ENCODE results near the gene PDE6A. TPM values are rescaled to one million over a fixed set of nuclear protein-coding genes. Genes with fewer than 3 reads are reported as not detected.

Gene PDE6A
- total RNA-seq, 1 experiment from 2014 or later, result not detected

DNA sequence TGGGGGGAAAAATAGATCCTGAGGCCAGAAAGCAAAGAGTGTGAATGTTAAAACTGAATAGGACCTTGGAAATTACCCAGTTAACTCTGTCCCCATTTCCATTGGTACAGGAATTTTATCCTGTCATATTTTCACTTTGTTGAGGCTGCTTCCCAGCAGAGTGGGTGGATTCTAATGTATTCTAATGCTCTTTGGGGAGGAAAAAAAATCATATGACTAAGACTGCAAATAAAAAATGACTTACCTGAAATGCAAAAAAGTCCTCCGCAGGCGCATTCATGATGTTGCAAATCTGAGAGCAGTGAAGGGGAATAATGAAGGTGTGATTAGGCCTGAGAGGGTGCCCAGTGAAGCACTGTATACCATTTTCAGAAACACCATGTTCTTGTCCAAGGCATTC lies 41.2 kb downstream of the PDE6A start:
- no peak overlapping the region for H4K5ac ChIP-seq (ENCODE audit: insufficient read length, low read depth, low read length)
- no peak overlapping the region for H3K4me3 Mint-ChIP-seq

More for the DNA sequence above, 41.2 kb downstream of the PDE6A start:
- H3T11ph ChIP-seq (ENCODE audit: low read length), result no peak overlapping the region
- no peak overlapping the region for H3K4me2 ChIP-seq (ENCODE audit: insufficient read depth, insufficient read length, low read length)
- H3K79me1 ChIP-seq (ENCODE audit: insufficient read depth, low read depth, low read length, poor library complexity, severe bottlenecking), result no peaks in the 10 kb centered on the region
- H3K23me2 ChIP-seq (ENCODE audit: insufficient read length, low read depth, low read length, poor library complexity, severe bottlenecking), result no peaks in the 10 kb centered on the region
- H3K9me3 Mint-ChIP-seq, result no peaks in the 10 kb centered on the region
- H4K91ac ChIP-seq (ENCODE audit: insufficient read length, low read depth, low read length), result no peak overlapping the region
- no peak overlapping the region for H3K14ac ChIP-seq (ENCODE audit: insufficient read depth, low read length)
- no peaks in the 10 kb centered on the region for H4K20me1 ChIP-seq (ENCODE audit: control insufficient read depth, insufficient read depth, insufficient read length)
- H3K79me2 ChIP-seq (ENCODE audit: insufficient read depth, low read length), result no peaks in the 10 kb centered on the region
- H3K4me1 ChIP-seq (ENCODE audit: insufficient read depth, low read length), result no peaks in the 10 kb centered on the region
- H2BK5ac ChIP-seq (ENCODE audit: insufficient read length, low read length), result no peak overlapping the region
- H3K9me3 ChIP-seq (ENCODE audit: control insufficient read depth, low read depth, low read length), result no peaks in the 10 kb centered on the region
- H2BK12ac ChIP-seq (ENCODE audit: insufficient read length, low read depth, low read length), result no peak overlapping the region
- H3K27ac ChIP-seq (ENCODE audit: insufficient read length, low read depth, low read length), result no peak overlapping the region
- TF ChIP-seq, protein P1, sequence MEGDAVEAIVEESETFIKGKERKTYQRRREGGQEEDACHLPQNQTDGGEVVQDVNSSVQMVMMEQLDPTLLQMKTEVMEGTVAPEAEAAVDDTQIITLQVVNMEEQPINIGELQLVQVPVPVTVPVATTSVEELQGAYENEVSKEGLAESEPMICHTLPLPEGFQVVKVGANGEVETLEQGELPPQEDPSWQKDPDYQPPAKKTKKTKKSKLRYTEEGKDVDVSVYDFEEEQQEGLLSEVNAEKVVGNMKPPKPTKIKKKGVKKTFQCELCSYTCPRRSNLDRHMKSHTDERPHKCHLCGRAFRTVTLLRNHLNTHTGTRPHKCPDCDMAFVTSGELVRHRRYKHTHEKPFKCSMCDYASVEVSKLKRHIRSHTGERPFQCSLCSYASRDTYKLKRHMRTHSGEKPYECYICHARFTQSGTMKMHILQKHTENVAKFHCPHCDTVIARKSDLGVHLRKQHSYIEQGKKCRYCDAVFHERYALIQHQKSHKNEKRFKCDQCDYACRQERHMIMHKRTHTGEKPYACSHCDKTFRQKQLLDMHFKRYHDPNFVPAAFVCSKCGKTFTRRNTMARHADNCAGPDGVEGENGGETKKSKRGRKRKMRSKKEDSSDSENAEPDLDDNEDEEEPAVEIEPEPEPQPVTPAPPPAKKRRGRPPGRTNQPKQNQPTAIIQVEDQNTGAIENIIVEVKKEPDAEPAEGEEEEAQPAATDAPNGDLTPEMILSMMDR (conservative IDR thresholded peaks at IDR 0.05), result no peak
- H3K36me3 Mint-ChIP-seq (ENCODE audit: insufficient read depth in 1 of 3, low read depth in 3 of 3), result no peaks in the 10 kb centered on the region
- peaks cover 6% of the 10 kb centered on the region; the same call in 1 of the 2 replicates for H3K27me3 Mint-ChIP-seq (ENCODE audit: low read depth)
- H2BK120ac ChIP-seq (ENCODE audit: low read depth, low read length, poor library complexity, severe bottlenecking), result no peak overlapping the region
- H3K9ac ChIP-seq (ENCODE audit: extremely low read depth, insufficient read length, low read length), result no peak overlapping the region
- no peak overlapping the region for H3K27ac Mint-ChIP-seq
- no peak overlapping the region for H3K56ac ChIP-seq (ENCODE audit: insufficient read length, low read depth, low read length)
- H2AK5ac ChIP-seq (ENCODE audit: insufficient read length, low read length), result no peak overlapping the region
- H3K23ac ChIP-seq (ENCODE audit: insufficient read length, low read depth, low read length), result no peak overlapping the region
- no peak for DNase-seq
- no peak overlapping the region for H2BK15ac ChIP-seq (ENCODE audit: low read depth, low read length)
- no CpG with 5 or more reads among the region's 2 CpGs for WGBS (ENCODE audit: extremely low coverage, insufficient read length, low lambda C conversion rate)
- H3K18ac ChIP-seq (ENCODE audit: insufficient read length, low read depth, low read length), result no peak overlapping the region
- H3K27me3 ChIP-seq (ENCODE audit: insufficient read depth, low read length), result no peaks in the 10 kb centered on the region
- H2BK20ac ChIP-seq (ENCODE audit: low read depth, low read length, poor library complexity, severe bottlenecking), result no peak overlapping the region
- no peak overlapping the region for H3K4ac ChIP-seq (ENCODE audit: low read depth, low read length)
- H2AFZ ChIP-seq (ENCODE audit: low read length), result no peak overlapping the region
- H3K4me1 Mint-ChIP-seq, result no peaks in the 10 kb centered on the region
- H4K8ac ChIP-seq (replicated peaks; ENCODE audit: insufficient read length, low read depth, low read length), result no peak overlapping the region
